Putamen (tissue), 1 donor: ENCODE results near the gene GAP43.
"Not testable (repeated sequence)": the region's sequence is repeated elsewhere in the genome, so short reads cannot be mapped to it uniquely, and the experiment has no call there.

ENCODE experiments used
- DNase-seq: peaks from one replicate; pipeline ENCODE4 v3.0.0-alpha.2; 2016; ENCODE audit warnings: low spot score

The GAP43 gene

DNA sequence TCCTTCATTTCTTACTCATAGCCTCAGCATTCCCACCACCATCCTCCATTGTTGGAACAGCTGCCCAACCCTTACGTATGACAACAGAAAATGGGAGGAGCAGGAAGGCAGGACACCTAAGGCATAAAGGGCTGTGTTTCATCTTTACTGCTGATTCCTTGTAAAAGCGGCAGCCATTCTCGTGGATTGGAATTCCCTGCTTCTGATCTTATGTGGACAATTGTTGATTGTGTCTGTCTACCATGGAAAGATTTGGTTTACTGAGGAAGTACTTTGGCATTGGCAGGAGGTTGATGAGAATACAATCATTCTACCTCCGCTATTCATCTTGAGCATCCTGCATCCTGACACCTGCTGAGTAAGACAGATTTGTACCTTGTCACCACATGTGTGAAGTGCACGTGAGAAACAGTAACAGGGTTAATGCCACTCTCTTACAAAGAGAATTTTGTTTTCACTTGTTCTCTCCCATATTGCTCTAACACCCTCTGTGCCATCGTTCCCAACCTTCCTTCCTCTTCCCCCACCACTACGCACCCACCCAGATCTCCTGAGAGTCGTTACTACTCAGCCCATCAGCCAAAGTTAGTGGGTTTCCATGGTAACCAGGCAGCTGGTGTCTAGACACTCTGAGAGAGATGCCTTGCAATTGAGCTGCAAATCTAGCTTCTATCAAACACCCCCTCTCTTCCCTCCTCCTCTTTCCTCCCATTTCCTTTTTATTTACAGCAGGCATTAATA, 75.7 kb downstream of the GAP43 start:
- DNase-seq = peak; percentile 62

DNA sequence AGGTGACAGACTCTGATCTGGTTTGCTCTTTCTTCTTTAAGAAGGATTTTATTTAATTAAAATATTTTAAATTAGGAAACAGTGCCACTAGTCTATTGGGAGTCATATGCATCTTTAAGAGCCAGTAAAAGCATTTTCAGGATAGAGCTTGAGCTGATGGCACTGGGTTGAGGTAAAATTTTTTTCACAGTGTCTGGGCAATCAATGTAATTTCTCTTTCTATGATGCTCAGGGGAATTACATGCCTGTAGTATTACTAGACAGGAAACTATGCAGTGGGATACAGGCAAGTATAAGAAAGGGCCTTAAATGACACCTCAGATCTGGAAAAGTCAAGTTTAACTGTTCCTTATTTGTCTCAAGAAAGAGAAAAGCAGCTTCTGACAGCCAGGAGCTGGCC, 76.4 kb downstream of the GAP43 start:
- DNase-seq = no peak

DNA sequence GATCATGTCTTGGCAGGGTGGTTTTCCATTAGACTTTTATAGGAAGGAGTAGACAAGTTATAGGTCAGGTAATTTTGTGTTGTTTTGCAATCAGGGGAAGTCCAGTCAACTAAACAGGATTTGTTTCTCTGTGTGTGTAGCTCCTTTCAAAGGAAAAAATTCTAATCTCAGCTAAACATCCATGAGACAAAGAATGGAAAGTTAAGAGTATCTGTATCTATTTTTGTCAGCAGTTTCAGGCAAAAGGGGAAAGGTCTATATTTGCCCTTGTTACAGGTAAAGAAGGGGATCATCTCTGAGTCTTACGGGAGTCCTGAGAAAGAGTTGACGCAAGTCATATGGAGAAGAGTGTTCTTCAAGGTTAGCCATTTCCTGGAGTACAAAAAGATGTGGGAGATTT, 79.3 kb downstream of the GAP43 start:
- no peak for DNase-seq

DNA sequence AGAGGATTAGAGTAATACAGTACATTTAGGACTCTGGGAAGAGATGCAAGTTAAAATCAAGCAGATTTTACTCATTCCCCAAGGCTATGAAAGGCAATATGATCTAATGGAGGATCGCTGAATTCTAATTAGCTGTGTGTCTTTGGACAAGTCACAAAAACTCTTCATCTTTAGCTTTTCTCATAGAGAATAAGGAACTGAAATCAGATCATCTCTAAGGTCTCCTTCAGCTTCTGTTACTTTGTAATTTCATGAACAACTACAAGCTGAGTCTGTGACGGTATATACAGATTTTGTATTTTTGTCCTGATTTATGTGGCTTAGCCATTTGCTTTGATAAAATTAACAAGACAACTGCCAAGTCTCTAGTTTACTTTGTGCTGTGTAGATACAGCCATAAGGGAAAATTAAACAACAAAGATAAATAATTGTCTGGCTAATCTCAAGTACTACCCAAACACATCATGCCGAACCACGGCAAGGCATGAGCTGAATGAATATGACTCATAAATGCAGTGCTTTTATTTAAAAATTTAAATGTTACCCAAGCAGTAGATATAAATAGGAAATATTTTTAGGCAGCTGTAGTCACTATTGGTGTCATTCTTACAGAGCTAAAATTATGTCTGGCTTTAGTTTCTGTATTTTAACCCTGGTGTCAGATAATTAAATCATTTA, 81.5 kb downstream of the GAP43 start:
- DNase-seq = no peak

DNA sequence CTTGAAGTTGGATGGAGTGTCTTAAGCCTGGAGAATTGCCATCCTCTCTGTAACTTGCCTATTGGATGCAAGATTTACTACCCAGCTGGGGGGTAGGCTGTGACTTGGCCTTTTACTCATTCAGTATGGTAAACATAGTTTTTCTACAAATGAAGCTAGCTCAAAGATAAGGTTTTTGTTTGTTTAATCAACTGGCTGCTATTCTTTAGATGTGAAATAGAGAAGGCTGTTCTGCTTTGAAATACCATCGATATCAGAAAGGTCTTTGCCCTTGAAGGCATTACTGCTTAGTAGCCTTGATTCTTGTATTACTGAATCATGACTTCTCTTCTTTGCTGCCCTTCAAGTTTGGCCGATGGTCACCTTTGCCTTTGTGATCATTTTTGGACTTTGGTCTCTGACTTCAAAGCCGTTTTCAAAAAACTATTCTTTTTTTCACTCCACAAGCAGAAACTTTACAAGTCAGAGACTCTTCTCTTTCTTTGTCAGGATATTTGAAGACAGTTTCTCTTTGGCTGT, 83.1 kb downstream of the GAP43 start:
- no peak for DNase-seq

DNA sequence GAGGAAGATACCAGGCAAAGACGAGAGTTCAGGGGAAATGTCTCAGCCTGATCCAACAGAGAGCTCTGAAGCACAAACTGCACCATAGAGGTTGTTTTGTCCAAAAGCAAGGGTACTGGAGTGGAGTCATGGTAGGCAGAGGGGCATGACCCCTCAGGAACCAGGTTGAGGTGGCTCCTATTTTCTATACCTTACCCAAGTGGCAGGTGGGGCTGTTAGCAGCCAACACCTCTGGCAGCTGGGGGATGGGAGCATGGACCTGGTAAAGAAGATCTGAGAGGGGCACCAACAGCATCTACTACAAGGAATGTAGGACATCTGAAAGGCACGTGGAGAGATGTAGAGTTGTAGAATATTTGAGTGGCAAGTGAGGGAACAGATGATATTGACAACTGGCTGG, 85.2 kb downstream of the GAP43 start:
- no peak for DNase-seq

DNA sequence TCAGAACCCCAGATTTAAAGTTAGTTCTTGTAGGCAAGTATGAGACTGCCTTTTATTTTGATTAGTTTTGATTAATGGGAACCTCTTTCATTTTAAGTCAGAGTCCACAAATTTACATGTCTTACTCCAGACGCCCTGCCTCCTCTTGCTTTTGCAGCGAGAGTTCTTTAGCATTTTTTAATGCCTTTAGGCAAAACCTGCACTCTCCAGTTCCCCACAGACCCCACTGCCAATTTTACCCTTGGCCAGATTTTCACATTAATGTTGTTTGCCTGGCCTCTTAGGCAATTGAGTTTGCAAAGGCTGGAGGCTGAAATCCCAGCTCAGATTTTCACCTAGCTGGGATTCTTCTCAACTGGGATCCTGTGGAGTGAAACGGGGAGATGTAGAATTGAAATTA, 85.8 kb downstream of the GAP43 start:
- no peak for DNase-seq

DNA sequence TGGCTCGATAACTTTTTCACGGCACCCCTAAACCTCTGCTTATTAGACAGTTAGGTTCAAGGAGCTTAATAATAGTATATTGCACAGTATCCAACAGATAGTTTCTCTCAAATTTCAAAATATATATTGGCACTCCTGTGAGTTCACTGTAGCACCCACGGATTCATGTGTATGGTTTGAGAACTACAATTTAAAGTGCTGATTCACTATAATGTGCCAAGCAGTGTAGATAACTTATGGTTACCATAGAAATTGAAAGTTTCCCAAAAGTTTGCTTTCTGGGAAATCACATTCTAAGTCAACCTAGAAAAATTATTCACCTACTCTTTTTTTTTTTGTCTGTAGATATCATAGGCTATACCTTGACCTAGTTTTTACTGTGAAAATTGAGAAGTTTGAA, 86.6 kb downstream of the GAP43 start:
- DNase-seq = no peak

DNA sequence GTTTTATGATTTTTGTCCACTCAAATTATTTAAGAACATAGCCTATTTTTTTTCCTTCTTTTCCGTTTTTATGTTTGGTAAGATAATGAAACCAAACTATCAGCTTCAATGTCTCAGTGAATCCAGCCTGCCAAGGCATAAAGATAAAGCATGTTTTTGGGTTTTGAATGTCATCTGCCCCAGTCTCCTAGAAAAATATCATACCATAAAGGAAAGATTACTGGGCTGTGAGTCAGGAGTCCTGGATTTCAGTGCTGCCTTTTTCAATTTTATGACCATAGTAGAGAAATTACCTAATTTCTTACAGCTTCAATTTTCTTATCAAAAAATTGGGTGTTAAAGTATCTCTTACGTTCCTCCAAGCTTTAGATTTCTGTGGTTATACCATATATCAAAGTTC, 87.5 kb downstream of the GAP43 start:
- DNase-seq = no peak

DNA sequence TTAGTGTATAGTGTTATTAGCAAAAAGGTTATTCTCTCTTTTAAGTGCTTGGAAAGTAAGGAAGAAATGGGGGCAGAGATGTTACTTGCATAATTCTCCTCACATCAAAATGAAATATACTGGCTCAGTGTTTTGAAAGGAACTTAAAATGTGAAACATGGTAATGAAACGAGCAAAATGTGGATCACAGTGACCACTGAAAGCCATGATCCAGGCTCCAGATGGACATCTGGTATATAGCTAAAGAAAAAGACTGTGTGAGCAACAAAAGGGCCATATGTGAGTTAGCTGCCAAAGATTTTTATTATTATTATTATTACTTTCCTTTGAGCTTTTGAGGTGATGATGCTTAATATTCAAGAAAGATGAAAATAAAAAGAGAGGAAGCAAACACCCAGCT, 89.6 kb downstream of the GAP43 start:
- no peak for DNase-seq

DNA sequence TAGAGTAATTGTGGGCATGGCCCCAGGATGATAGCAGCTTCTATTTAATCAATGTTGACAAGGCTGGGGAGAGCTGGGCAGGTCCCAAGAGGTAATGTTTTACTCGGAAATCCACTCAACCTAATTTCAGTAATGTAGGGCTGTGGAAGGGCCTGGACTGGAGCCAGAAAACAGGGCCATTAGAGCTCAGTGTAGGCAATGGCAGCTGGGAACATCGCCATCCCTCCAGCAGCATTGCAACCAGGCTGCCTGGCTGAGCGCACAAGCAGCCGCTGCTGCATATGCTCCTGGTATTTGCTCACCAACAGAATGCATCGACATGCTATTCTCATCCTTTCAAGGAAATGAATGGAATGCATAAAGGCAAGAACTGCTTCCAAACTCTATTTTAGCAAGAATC, 90.0 kb downstream of the GAP43 start:
- no peak for DNase-seq

DNA sequence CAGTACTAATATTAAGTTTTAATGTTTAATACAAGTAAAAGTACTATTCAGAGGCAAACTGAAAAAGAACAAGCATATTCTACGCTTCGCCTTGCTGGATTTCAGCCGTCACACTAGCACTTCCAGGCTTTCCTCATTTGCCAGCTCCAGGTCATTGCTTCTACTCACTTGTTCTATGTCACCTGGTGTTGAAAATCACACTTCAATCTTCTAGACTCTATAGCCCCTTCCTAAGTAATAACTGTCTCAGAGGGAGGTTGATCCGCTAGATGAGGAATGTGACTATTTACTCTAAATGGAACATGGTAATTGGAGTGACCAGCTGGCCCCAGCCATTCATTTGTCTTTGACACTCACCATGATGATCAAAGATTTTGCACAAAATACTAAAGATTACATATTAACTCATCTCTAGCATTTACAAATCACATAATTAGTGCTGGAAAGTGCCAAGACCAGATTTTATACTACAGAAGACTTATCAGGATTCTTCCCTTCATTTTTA, 92.0 kb downstream of the GAP43 start:
- DNase-seq = no peak

DNA sequence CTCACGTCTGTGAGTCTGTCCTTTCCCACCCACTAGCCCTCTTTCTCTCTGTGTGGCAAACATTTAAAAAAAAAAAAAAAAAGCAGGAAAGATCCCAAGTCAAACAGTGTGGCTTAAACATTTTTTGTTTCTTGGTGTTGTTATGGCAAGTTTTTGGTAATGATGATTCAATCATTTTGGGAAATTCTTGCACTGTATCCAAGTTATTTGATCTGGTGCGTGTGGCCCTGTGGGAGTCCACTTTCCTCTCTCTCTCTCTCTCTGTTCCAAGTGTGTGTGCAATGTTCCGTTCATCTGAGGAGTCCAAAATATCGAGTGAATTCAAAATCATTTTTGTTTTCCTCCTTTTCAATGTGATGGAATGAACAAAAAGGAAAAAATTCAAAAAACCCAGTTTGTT, 97.7 kb downstream of the GAP43 start:
- no peak for DNase-seq

DNA sequence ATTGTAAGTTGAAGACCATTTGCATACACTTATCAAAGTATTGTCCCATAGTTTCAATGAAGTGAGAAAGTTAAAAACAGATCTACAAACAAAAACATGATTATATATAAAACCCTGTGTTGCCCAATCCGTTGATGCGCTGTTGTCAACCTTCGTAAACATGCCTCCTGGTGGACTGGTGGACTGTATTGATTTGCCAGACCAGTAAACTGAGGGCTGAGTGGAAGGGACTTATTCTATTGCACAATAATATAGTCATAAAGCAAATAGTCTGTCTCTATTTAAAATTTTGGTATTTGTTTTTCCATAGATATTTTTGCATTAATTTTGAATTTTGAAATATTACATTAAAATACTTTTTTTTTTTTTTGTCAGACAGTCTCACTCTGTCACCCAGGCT, 102.5 kb downstream of the GAP43 start:
- DNase-seq = no peak

DNA sequence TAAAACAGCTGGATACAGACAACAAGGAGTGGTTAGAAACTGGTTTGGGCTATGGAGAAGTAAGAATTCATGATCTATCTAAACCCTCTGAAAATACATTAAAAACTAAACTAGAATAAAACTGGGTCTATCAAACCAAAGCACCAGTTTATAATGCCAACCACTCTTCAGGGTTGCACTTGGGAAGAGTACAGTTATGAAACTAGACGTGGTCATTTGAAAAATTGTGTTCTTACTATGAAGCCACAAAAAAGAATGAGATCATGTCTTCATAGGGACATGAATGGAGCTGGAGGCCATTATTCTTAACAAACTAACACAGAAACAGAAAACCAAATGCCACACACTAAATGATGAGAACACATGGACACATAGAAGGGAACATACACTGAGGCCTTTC, 103.8 kb downstream of the GAP43 start:
- DNase-seq = no peak

DNA sequence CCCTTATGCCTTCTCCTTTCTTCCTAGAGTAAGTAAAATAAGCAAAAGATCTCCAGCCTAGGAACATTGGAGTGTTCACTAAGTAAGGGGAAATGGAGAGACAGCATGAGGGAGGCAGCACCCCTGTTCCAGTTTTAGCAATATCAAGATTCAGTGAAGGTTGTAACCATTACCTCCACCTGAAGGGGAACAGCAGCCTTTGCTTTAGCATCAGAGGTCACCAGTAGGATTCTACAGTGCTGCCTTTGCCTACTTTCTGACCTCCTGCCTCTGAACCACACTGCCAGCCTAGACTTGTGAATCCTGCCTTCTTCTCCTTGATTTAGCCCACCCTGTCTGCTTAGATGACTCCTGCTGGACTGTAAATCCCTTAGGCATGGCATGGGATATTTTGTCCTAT, 104.7 kb downstream of the GAP43 start:
- DNase-seq = no peak

DNA sequence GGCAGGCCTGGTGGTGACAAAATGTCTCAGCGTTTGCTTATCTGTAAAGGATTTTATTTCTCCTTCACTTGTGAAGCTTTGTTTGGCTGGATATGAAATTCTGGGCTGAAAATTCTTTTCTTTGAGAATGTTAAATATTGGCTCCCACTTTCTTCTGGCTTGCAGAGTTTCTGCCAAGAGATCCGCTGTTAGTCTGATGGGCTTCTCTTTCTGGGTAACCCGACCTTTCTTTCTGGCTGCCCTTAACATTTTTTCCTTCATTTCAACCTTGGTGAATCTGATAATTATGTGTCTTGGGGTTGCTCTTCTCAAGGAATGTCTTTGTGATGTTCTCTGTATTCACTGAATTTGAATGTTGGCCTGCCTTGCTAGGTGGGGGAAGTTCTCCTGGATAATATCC, 113.0 kb downstream of the GAP43 start:
- not testable (repeated sequence) for DNase-seq

DNA sequence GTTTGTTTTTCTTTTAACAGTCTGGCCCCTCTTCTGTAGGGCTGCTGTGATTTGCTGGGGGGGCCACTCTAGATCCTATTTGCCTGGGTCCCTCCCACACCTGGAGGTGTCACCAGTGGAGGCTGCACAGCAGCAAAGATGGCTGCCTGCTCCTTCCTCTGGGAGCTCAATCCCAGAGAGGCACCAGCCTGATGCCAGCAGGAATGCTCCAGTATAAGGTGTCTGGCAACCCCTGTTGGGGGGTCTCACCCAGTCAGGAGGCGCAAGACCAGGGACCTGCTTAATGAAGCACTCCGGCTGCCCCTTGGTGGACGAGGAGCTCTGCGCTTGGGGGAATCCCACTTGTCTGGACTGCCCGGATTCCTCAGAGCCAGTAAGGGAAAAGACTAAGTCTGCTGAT, 118.3 kb downstream of the GAP43 start:
- no peak for DNase-seq

DNA sequence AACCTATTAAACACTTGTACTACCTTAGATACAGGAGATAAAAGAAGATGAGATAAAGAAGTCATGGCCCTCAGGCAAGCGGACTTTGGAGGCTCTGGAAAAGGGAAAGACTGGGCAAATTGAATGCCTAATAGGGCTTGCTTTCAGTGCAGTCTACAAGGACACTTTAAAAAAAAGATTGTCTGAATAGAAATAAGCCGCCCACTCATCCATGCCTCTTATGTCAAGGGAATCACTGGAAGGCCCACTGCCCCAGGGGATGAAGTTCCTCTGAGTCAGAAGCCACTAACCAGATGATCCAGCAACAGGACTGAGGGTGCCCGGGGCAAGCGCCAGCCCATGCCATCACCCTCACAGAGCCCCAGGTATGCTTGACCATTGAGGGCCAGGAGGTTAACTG, 121.2 kb downstream of the GAP43 start:
- not testable (repeated sequence) for DNase-seq

DNA sequence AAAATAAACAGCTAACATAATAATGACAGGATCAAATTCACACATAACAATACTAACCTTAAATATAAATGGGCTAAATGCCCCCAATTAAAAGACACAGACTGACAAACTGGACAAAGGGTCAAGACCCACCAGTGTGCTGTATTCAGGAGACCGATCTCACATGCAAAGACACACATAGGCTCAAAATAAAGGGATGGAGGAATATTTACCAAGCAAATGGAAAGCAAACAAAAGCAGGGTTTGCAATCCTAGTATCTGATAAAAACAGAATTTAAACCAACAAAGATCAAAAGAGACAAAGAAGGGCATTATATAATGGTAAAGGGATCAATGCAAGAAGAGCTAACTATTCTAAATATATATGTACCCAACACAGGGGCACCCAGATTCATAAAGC, 129.7 kb downstream of the GAP43 start:
- not testable (repeated sequence) for DNase-seq

DNA sequence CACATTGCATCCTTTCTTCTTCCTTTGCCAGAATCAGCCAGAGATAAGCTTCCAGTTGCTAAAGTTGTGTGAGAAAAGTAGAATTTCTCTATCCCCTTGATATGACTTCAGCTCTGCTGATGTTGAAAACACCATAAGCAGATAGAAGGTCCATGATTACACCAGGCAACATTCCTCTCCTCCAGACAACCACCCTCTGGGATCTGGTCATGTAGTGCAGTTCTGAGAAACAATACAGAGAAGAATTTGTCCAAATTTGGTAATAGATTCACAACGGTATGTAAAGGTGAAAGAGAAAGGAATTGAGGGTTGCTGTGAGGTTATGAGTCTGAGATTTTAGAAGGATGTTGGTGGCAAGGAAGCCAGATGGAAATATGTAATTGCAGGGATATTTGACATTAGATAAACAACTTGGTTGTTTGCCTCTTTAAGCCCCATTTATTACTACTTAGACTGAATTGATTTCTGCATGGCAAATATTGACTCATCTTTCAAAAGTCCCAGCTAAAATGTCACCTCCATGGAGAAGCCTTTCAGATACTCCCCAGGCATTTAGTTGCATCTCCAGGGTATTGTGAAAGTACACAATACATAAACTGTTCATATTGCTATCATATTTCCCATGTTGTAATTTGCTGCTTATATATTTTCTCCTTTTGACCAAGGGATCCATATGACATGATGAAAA, 134.9 kb downstream of the GAP43 start:
- no peak for DNase-seq

DNA sequence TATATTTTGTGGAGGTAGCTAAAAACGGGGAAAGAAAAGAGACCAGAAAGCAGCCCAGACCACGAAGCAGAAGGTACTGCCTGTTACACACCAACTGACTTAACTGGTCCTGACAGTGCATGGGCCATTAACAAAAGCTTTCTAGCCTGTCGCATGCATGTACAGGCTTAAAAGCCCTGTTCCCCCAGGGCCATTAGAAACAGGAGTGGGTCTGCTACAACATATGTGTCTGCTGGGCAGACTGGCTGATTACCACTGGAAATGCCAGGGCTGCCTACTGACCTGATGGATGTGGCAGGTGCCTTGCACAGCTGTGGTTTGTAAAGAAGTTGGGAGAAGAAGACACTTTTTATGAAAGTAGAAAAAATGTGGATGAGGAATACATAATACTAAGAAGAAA, 137.4 kb downstream of the GAP43 start:
- DNase-seq = no peak

DNA sequence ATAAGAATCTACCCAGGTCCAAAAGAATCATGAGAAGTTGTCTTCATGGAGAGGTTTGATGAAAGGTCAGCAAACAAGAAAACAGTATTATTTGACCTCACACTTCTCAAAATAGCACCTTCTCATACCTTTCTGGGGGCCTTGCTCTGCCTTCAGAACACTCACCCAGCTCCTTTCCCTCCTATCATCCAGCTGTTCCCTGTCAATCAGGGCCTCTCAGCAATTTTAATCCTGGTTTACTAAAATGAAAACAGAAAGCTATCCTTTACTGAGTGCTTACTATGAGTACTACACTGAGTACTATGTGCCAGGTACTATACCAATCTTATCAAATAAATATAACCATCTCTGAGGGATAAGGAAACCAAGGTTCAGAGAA, 138.6 kb downstream of the GAP43 start:
- DNase-seq = no peak
